Ramos (cell line): ENCODE measurements around the gene S100G.
"Not testable (repeated sequence)": the region's sequence is repeated elsewhere in the genome, so short reads cannot be mapped to it uniquely, and the experiment has no call there.

Experiments used
- in situ Hi-C: fragments of 300-500 bp; cut with MboI; formaldehyde crosslinking; loops from one replicate; pipeline ENCODE4 v1.14.3; 2022; ENCODE audit warnings: low sequenced_read_pairs; ENCODE audit not compliant: unreplicated experiment

S100G gene, protein sequence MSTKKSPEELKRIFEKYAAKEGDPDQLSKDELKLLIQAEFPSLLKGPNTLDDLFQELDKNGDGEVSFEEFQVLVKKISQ

DNA sequence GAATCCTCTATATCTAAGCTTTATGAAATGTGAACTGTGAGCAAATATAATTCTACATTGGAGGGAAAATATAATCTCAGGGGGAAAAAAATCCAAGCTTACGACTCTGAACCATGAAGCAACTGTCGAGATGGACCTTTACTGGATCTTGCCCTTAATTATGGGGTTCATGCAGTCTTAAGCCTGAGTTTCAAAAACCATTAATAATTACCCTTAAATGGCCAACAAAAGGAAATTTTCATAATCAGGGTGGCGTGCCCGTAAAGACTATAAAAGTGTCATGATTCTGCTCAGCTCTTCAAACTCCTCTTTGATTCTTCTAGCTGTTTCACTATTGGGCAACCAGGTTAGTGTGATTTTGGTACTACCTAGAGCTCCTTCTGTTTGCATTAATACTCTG, at the start of gene S100G:
Gene S100G (plus strand): TSS at position 301 of the 400 bp plus-strand sequence. CDS start 849 bp downstream, outside the sequence.
- in situ Hi-C loops = no loop called here

DNA sequence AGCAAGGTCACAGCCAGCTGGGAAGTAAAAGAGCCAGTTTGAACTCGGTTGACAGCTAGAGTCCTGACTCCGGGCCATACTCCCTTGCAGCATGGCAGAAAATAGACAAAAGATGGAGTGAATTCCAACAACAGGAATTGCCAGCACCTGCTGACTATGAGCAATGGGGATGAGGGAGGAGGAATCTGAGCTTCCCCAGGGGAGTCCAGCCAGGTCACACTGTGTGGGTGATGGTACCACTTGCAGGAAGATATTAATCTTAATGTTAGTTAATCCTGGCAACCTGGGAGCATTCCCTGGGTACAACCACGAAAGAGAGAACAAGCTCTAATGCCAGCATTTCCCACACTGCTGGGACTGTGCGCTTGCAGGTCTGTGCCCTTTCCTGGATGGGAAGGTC, 48.1 kb upstream of the S100G start:
- in situ Hi-C loops = no loop called here

DNA sequence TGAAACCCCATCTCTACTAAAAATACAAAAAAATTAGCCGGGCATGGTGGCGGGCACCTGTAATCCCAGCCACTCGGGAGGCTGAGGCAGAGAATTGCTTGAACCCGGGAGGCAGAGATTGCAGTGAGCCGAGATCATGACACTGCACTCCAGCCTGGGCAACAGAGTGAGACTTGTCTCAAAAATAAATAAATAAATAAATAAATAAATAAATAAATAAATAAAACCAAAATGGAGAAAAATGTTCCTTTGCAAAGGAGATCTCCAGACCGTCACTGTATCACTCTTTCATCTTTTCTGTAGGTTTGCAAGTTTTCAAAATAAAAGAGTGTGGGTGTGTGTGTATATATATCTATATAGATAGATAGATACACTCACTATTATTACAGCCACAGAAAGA, 46.7 kb upstream of the S100G start:
- in situ Hi-C loops = not testable (repeated sequence)

DNA sequence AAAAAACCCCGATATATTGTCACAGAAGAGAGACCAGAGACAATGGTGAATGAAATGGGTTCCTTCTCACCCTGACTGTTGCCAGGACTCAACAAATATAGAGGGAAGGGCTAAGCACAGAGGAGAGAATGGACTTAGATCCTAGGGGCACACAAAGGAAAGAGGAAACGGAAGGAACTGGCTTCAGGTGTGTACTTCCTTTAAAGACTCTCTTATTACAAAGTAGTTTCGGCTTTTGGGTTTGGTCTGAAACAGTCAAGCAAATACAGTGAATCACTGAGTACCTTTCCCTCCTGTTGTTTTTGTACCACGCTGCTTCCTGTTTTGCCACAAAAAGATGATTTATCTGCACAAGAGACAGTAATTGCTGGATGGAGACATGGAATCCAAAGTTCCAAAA, 46.1 kb upstream of the S100G start:
- in situ Hi-C loops = no loop called here

DNA sequence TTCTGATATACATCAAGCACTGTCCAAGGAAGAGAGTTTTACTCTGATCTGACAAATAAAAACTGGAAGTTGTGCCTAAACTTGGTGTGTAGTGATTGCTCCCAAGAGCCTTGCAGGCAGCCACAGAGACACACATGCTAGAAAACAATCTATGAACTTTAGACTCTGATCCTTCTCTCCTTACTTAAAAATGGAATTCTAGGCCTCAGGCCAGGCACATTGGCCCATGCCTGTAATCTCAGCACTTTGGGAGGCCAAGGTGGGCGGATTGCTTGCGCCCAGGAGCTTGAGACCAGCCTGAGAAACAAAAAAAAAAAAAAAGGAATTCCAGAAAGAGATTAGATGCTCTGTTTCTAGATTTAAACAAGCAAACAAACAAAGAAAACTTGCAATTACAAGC, 45.6 kb upstream of the S100G start:
- in situ Hi-C loops = no loop called here

DNA sequence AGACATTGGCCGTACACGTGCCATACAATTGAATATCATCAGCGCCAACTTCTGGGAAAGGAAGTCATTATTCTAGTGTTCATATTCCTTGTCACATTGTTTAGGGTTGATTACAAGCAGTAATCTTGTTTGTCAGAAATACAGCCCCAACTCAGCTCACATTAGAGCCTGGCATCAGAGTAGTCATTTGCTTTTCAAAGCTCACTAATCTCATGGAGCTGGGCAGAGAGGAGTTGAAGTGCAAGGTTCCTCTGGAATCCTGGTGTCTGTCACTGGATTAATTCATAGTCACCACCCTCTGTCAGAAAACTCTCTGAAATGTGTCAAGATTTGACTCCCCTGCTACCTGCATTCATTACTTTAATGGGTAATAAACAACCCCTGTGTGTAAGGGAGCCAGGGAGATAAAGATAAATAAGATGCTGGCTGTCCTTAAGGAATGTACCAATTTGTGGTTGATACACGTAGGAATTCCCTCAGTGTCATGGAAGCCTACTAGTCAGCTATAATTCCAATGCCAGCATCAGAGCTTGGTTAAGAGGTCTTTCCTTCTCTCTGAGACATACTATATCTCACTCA, 43.7 kb upstream of the S100G start:
- in situ Hi-C loops = no loop called here

DNA sequence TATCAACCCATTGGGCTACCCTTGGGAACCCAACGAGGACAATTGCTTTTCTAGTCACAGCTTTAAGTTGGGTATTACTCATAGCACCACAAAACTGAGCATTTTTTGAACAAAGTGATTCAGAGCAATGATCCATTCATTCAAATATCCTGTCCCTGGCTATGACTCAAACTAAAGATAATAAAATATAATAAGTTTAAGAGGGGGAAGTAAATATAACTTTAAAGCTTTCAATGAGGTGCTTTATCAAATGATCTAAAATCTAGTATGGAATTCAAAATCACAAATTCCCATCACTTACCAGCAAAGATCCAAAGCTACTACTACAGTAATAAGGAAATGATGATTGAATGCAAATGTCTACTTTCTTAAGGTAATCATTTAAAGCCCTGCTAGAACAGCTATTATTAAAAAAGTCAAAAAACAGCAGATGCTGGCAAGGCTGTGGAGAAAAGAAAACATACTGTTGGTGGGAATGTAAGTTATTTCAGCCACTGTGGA, 39.8 kb upstream of the S100G start:
- in situ Hi-C loops = no loop called here

DNA sequence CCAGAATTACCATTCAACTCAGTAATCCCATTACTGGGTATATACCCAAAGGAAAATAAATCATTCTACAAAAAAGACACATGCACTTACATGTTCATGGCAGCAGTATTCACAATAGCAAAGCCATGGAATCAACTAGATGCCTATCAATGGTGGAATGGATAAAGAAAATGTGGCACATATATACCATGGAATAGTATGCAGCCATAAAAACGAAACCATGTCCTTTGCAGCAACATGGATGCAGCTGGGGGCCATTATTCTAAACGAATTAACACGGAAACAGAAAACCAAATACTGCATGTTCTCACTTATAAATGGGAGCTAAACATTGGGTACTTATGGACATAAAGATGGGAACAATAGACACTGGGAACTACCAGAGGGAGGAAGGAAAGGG, 39.3 kb upstream of the S100G start:
- in situ Hi-C loops = not testable (repeated sequence)

DNA sequence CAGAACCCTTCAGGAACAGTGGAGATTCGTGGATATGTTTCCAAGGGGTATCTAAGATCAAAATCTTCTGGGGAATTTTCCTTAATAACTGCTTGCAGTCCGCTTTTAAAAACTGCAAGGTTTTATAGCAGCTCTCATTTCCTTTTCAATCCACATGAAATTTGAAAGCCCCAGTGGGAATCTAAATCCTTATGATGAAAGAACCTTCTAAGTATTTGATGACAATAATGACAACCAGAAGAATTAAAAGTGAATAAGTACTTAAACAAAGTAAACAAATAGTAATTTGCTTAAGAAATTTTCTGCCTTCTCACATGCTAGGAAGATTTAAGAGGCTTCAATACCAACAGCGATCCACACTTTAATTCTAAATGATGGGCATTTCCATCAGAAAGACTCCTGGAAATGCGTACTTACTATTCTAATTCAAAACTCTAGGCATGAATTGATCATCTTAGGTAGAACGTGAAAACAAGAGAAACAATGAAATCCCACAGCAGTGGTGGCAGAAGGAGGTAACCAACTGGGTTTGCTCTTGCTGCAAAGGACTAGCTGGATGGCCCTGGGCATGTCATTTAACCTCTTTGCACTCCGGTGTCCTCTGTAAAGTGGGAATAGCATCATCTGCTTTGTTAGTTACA, 37.6 kb upstream of the S100G start:
- in situ Hi-C loops = no loop called here

DNA sequence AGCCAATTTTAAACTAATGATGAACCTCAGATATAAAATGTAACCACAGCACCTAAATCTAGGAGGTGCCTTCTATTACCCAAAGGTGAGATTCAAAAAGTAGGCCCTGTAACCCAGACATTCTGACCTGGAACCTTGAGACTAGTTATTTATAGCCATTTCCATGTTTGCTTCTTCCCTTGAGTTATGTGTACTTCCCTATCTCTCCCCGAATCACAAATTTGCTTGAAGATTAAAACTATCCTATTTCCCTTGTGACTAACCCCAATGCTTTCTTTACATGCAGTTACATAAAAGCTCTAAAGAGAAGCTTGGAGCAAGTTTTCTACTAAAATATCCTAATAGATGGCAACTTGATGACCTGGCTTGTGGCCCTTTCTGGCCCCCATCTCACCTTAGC, 32.6 kb upstream of the S100G start:
- in situ Hi-C loops = no loop called here

DNA sequence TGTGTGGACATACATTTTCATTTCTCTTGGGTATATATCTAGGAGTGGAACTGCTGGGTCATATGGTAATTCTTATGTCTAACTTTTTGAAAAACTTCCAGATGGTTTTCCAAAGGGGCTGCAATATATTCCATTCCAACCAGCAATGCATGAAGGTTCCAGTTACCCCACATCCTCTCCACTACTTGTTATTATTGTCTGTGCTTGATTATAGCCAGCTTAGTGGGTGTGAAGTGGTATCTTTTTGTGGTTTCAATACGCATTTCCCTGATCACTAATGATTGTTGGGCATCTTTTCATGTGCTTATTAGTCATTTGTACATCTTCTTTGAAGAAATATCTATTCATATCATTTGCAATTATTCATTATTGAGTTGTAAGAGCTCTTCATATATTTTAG, 31.5 kb upstream of the S100G start:
- in situ Hi-C loops = no loop called here

DNA sequence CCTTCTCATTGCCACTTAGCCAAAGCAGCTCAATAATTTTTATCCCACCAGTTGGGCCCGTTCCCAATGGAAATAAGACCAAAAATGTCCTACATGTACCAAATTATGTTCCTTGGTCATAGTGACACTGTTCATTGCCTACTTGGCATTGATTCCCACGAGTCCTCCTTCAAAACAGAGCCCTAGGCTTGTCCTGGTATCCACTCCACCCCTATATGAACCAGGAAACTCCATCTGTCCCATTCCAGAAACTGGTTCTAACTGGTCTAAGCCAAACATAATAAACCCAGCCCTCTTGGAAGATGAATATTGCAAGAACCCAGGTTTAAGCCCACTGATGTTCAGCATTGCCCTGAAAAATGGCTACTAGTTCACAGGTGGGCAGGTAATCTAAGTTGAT, 30.9 kb upstream of the S100G start:
- in situ Hi-C loops = no loop called here

DNA sequence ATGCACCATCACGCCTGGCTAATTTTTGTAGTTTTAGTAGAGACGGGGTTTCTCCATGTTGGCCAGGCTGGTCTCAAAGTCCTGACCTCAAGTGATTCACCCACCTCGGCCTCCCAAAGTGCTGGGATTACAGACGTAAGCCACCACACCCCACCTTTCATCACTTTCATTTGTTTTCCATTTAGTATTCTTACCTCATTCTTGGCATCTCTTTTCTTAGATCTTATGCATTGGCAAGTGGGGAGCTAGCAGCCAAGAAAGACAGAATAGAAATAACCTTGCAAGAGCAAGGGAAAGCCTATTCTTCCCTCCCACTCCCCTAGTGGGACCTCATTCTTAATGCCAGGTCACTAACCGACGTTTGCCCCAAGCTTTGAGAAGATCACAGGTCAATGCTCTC, 21.4 kb upstream of the S100G start:
- in situ Hi-C loops = not testable (repeated sequence)

DNA sequence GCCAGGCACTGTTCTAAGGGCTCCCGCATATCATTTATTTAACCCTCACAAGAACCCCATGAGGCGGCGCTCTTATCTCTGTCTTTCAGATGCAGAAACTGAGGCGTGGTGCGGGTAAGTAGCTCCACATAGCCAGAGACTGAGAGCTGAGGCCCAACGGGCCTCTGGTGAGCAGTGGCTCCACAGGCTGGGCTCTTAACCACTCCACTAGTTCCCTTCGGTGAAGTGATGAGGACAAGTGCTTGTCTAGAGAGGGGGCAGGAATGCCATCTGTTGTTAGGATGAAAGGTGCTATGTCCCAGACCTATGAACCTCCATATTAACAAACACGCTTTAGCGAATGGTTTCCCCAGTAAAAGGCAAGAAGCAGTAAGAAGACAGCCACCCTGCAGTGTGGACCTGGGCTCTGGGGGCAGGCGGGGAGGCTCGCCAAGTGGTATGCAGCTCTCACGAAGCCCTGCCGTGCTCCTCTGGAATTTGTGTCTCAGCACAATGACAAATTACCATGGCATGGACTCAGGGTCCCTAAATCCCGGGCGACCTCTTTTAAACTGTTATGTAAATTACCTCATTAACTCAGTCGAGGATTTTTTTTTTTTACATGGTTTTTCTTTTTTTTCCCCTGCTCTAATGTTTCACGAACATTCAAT, 20.9 kb upstream of the S100G start:
- in situ Hi-C loops = no loop called here

DNA sequence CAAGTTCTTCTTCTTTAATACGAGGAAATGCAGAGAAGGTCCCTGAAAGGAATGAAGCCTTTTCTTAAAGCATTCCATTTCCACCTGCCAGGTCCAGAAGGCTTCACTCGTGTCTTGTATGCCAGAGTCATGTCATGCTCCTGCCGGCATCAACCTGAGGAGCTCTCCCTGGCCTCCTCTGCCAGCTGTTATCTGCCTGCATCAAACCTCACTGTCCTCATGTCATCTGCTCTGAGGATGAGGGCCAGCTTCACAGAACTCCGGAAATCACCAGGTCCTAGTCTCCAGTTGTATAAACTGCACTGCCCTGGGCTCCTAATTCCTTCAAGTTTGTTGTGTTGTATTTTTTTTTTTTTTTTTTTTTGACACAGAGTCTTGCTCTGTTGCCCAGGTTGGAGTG, 20.0 kb upstream of the S100G start:
- in situ Hi-C loops = no loop called here

DNA sequence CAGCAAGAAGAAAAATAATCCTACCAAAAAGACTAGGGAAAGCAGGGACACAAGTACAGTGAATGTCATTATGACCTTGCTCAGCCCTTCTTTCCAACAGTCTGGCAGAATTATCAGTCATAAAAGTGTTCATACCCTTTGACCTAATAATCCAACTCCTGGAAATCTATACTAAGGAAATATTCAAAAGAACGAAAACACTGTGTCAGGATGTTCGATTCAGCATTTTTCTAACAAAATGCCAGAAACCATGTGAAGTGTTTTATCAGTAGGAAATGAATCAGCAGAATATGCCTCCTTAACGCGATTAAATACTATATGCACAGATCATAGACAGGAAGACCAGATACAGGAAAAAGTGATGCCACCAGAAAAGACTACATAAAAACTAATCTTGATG, 16.2 kb upstream of the S100G start:
- in situ Hi-C loops = no loop called here

DNA sequence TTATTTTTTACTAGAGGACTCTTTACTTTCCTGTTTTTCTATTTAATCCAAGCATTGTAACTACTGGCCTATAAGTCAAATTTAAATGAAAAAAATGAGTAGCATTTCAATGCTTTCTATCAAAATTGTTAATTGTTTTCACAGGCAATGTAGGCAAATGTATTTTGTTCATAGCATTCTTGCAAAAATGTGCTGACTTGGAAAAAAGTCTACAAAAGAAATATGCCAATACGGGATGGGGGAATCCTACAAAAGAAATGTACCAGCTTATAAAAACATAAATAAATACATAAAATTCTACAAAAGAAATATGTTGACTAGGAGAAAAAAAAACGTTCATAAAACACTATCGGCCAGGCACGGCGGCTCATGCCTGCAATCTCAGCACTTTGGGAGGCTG, 14.9 kb upstream of the S100G start:
- in situ Hi-C loops = no loop called here

DNA sequence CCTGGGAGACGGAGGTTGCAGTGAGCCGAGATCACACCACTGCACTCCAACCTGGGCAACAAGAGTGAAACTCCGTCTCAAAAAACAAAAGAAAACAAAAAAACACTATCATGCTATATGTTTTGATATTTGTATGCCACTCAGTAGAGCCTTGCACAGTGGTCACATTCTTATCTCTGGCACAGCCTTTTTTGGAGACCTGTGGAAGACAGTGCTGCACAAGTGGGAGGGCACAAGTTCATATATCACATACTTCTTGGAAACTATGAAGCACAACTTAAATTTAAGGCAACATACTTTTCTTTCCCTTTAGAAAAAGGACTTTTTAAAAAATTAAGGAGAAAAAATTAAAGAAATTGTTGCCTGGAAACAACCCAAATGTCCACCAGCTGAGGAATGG, 14.4 kb upstream of the S100G start:
- in situ Hi-C loops = no loop called here

DNA sequence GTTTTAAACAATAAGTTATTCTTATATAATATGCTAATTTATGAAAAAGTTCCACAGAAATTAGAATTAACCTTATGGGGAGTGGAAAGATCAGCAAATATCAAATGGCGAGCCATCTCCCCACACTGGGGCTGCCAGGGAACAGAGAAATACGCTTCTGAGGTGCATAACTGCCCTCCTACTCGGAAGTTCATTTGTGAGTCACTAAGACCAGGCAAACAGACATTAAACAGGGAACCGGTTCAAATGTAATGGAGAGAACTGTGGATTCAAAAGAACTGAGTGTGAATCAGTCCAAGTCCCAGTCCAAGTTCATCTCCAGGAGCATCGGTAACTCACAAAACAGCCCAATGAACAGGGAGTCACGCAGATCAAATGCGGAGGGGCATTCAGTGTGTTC, 11.4 kb upstream of the S100G start:
- in situ Hi-C loops = no loop called here

DNA sequence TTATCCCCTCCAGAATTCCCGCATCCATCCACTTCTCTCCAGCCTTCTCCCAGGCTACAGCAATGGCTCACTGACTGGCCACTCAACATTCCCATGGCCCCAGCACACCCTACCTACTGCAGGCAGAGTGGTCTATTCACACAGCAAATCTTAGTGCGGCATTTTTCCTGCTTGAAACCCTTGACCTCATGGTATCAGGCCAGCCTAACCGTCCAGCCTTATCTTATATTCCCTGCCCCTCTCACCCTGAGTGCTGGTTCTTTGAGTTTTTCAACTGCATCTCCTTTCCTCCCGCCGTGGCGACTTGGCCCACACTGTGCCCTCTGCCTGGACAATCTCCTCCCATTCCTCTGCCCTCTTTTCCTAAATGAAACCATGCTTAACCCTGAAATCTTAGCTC, 10.0 kb upstream of the S100G start:
- in situ Hi-C loops = no loop called here

DNA sequence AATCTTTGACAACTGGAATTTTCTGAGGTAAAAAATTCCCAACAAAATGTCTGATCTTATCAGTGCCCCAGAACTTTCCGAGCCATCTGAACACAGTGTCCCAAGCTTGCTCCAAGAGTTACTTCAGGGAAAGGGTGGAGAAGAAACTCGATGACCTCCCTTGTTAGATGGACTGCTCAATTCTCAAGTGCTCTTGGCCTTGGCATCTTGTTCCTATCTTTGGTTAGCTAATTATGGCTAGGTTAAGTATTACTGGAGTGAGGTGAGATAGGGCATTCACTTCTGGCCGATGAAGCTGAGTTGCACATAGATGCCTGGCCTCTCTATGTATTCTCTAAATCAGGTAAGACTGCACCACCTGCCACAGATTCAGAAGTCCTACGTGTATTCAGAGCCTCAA, 9.1 kb upstream of the S100G start:
- in situ Hi-C loops = no loop called here

DNA sequence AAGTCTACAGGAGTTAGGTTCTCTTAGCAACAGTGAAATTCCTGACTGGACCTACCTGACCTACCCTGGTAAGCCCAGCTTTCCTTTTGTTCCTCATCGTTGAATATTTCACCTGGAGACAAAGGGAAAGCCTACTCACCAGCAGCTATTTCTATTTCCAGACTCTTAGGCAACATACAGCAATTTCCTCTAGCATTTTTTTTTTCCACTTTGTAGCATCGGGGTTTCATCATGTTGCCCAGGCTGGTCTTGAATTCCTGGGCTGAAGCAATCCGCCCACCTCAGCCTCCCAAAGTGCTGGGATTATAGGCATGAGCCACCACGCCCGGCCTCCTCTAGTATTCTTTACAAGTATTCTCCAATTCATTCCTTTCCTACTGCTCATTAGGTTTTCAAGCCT, 6.8 kb upstream of the S100G start:
- in situ Hi-C loops = no loop called here
